Measurements from ENCODE around the gene CD74. TPM values are rescaled to one million over a fixed set of nuclear protein-coding genes. Genes with fewer than 3 reads are reported as not detected.
A peak's percentile ranks its signal among the peaks of the same experiment; 100 is the strongest.

Gene CD74
- total RNA-seq, 1 experiment from 2014 or later: 19.5 TPM

DNA sequence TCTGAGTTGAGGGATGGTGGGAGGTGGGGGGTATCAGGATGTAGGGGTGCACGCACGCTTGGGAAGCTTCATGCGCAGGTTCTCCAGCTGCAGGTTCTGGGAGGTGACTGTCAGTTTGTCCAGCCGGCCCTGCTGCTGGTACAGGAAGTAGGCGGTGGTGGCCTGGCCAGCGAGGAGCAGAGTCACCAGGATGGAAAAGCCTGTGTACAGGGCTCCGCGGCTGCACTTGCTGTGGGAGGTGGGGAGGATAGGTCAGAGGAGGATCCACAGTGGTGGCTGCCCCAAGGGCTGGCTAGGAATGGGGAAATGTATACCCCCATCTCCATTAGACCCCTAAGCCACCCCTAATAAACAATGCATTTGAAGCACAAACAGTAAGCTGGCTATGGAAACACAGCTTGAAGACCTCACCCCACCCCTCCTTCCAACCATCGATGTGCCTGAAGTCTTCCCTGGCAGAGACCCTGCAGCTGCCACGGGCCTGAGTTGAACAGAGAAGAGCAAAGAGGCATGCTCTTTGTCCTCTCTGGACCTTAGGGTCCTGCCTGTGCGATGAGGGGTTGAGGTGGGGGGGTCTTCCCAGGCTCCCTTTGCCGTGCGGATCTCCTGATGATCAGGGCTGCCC, 5.5 kb downstream of the CD74 start:
- Histone ChIP-seq H3K9me3 (ENCODE audit: control insufficient read depth, low read depth, low read length) (no peaks in the 10 kb centered on the region), H2BK5ac (ENCODE audit: insufficient read length, low read length) (no peak overlapping the region), H3K79me2 (ENCODE audit: insufficient read depth, low read length) (no peaks in the 10 kb centered on the region), H4K91ac (ENCODE audit: insufficient read length, low read depth, low read length) (no peak overlapping the region), H3K18ac (ENCODE audit: insufficient read length, low read depth, low read length) (no peak overlapping the region), H3K23me2 (ENCODE audit: insufficient read length, low read depth, low read length, poor library complexity, severe bottlenecking) (no peaks in the 10 kb centered on the region), H2AFZ (ENCODE audit: low read length) (no peak overlapping the region), H4K5ac (ENCODE audit: insufficient read length, low read depth, low read length) (no peak overlapping the region), H2BK15ac (ENCODE audit: low read depth, low read length) (no peak overlapping the region), H3K27ac (ENCODE audit: insufficient read length, low read depth, low read length) (no peak overlapping the region), H3K4me1 (ENCODE audit: insufficient read depth, low read length) (peaks cover 3% of the 10 kb centered on the region; the same call in 1 of the 2 replicates), H3K79me1 (ENCODE audit: insufficient read depth, low read depth, low read length, poor library complexity, severe bottlenecking) (no peaks in the 10 kb centered on the region), H3T11ph (ENCODE audit: low read length) (no peak overlapping the region), H3K9ac (ENCODE audit: extremely low read depth, insufficient read length, low read length) (no peak overlapping the region), H2BK120ac (ENCODE audit: low read depth, low read length, poor library complexity, severe bottlenecking) (no peak overlapping the region), H3K4me2 (ENCODE audit: insufficient read depth, insufficient read length, low read length) (no peak overlapping the region), H3K56ac (ENCODE audit: insufficient read length, low read depth, low read length) (no peak overlapping the region), H4K8ac (replicated peaks; ENCODE audit: insufficient read length, low read depth, low read length) (no peak overlapping the region), H2AK5ac (ENCODE audit: insufficient read length, low read length) (no peak overlapping the region), H2BK20ac (ENCODE audit: low read depth, low read length, poor library complexity, severe bottlenecking) (no peak overlapping the region), H2BK12ac (ENCODE audit: insufficient read length, low read depth, low read length) (no peak overlapping the region), H4K20me1 (ENCODE audit: control insufficient read depth, insufficient read depth, insufficient read length) (no peaks in the 10 kb centered on the region), H3K14ac (ENCODE audit: insufficient read depth, low read length) (no peak overlapping the region), H3K27me3 (ENCODE audit: insufficient read depth, low read length) (no peaks in the 10 kb centered on the region), H3K23ac (ENCODE audit: insufficient read length, low read depth, low read length) (no peak overlapping the region), H3K4ac (ENCODE audit: low read depth, low read length) (no peak overlapping the region)
- Mint-ChIP-seq H3K27ac (peak overlapping the region in 2 of 3 experiments; percentile 53 to 55; a peak in 2 of 7 replicates), H3K4me1 (peaks cover 26 to 33% of the 10 kb centered on the region in 2 experiments), H3K9me3 (no peaks in the 10 kb centered on the region; a peak in 2 of 5 replicates), H3K36me3 (ENCODE audit: insufficient read depth in 1 of 3, low read depth in 3 of 3) (peaks cover 5 to 10% (median 5%) of the 10 kb centered on the region in 3 experiments; a peak in 5 of 7 replicates), H3K4me3 (no peak overlapping the region), H3K27me3 (ENCODE audit: low read depth) (no peaks in the 10 kb centered on the region)
- TF ChIP-seq, protein P1, sequence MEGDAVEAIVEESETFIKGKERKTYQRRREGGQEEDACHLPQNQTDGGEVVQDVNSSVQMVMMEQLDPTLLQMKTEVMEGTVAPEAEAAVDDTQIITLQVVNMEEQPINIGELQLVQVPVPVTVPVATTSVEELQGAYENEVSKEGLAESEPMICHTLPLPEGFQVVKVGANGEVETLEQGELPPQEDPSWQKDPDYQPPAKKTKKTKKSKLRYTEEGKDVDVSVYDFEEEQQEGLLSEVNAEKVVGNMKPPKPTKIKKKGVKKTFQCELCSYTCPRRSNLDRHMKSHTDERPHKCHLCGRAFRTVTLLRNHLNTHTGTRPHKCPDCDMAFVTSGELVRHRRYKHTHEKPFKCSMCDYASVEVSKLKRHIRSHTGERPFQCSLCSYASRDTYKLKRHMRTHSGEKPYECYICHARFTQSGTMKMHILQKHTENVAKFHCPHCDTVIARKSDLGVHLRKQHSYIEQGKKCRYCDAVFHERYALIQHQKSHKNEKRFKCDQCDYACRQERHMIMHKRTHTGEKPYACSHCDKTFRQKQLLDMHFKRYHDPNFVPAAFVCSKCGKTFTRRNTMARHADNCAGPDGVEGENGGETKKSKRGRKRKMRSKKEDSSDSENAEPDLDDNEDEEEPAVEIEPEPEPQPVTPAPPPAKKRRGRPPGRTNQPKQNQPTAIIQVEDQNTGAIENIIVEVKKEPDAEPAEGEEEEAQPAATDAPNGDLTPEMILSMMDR (conservative IDR thresholded peaks at IDR 0.05): no peak
- WGBS (ENCODE audit: extremely low coverage, insufficient read length, low lambda C conversion rate): no CpG with 5 or more reads among the region's 13 CpGs
- DNase-seq: no peak
